ENCODE results near the gene PTOV1. TPM values are rescaled to one million over a fixed set of nuclear protein-coding genes. Genes with fewer than 3 reads are reported as not detected.

The PTOV1 gene
- total and polyA plus RNA-seq, 2 of the 13 experiments (the other 11 are each of a cell fraction or from before 2014, with no cell fraction given) = 63.5 to 68.5 TPM

DNA sequence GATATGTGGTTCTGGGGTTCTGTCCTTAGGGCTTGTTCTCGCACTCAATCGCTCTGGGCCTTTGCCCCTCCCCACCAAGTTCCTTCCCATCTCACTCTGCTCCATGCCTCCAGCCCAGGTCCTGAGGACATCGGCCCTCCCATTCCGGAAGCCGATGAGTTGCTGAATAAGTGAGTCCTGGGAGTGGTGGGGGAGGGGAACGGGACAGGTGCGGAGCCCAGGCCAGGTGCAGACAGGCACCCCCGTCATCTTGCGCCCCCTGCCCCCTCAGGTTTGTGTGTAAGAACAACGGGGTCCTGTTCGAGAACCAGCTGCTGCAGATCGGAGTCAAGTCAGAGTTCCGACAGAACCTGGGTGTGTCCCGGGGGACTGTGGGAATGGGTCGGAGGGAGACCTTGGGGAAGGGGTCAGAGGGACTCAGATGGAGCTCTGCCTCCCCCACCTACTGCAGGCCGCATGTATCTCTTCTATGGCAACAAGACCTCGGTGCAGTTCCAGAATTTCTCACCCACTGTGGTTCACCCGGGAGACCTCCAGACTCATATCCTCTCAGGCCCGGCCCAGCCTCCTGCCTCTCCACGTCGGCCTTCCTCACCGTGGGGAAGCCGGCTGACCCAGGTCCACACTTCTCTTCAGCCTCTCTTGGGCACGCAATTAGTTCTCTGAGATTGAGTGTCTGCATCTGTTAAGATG is 48.0 kb upstream of the PTOV1 start:
- Histone ChIP-seq H3K36me3 (replicated peaks in 1 of 2; ENCODE audit: control insufficient read depth in 1 of 2, insufficient read depth in 2 of 2, low read length in 2 of 2) (peaks cover 8 to 32% of the 10 kb centered on the region in 2 experiments; a peak in 4 of 5 replicates), H2AFZ (ENCODE audit: low read length) (no peak overlapping the region), H4K20me1 (ENCODE audit: insufficient read depth, low read length) (no peaks in the 10 kb centered on the region), H3K4me2 (ENCODE audit: low read depth, low read length) (no peak overlapping the region), H3K27me3 (ENCODE audit: control insufficient read depth in 1 of 2, insufficient read depth in 2 of 2, low read length in 2 of 2) (no peaks in the 10 kb centered on the region), H3K9me3 (ENCODE audit: low read length) (no peaks in the 10 kb centered on the region), H3K4me1 (ENCODE audit: insufficient read depth, low read length) (no peaks in the 10 kb centered on the region), H3K79me2 (ENCODE audit: insufficient read depth, low read length) (no peaks in the 10 kb centered on the region), H3K4me3 (replicated peaks in 1 of 3; ENCODE audit: insufficient read depth in 1 of 3, low read depth in 2 of 3, low read length in 3 of 3) (no peak overlapping the region), H3K27ac (ENCODE audit: extremely low read length, insufficient read depth, low read length) (no peak overlapping the region), H3K9ac (ENCODE audit: insufficient read depth, low read depth, low read length) (no peak overlapping the region)
- WGBS (ENCODE audit: low lambda C conversion rate) = 97% methylated on average over 23 of the region's 24 CpGs
- DNase-seq (ENCODE audit: low spot score) (no peak), FAIRE-seq (no peak), ATAC-seq (no peak)
- ChIA-PET CTCF (ENCODE audit: low intra/inter-chr PET ratio, low total read pairs) (no interaction called here), POLR2A (no interaction called here)
- in situ Hi-C loops (cut with HindIII; ENCODE audit: extremely low pct_ligation_motif_present, low pct_unique_long_range_greater_than_20kb) = no loop called here
- BruUV-seq (replicated peaks) = no TSS peak
- intact Hi-C loops (cut with micrococcal nuclease; ENCODE audit: unreplicated experiment) = no loop called here
- no peak for TF ChIP-seq ZNF557 (CRISPR knock-in tag; IDR thresholded peaks at IDR 0.05)
- no peak for TF ChIP-seq ZNF44 (CRISPR knock-in tag; IDR thresholded peaks at IDR 0.05)
- no peak for TF ChIP-seq KLF6 (CRISPR knock-in tag; IDR thresholded peaks at IDR 0.05)
- no peak for TF ChIP-seq TBX3 (IDR thresholded peaks at IDR 0.05; ENCODE audit: borderline replicate concordance)
- TF ChIP-seq RAD51 (IDR thresholded peaks at IDR 0.05; ENCODE audit: borderline replicate concordance) = no peak
- TF ChIP-seq KLF9 (CRISPR knock-in tag; IDR thresholded peaks at IDR 0.05; ENCODE audit: low read depth) = no peak
- no peak for TF ChIP-seq CC2D1A (CRISPR knock-in tag; IDR thresholded peaks at IDR 0.05)
- no peak for TF ChIP-seq ZNF441 (CRISPR knock-in tag; IDR thresholded peaks at IDR 0.05; ENCODE audit: borderline replicate concordance)
- TF ChIP-seq, protein P1, sequence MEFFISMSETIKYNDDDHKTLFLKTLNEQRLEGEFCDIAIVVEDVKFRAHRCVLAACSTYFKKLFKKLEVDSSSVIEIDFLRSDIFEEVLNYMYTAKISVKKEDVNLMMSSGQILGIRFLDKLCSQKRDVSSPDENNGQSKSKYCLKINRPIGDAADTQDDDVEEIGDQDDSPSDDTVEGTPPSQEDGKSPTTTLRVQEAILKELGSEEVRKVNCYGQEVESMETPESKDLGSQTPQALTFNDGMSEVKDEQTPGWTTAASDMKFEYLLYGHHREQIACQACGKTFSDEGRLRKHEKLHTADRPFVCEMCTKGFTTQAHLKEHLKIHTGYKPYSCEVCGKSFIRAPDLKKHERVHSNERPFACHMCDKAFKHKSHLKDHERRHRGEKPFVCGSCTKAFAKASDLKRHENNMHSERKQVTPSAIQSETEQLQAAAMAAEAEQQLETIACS (CRISPR knock-in tag; IDR thresholded peaks at IDR 0.05) = no peak
- no peak for TF ChIP-seq FOXO1 (CRISPR knock-in tag; IDR thresholded peaks at IDR 0.05)
- no peak for TF ChIP-seq ZBTB21 (CRISPR knock-in tag; IDR thresholded peaks at IDR 0.05)
- TF ChIP-seq, protein P2, sequence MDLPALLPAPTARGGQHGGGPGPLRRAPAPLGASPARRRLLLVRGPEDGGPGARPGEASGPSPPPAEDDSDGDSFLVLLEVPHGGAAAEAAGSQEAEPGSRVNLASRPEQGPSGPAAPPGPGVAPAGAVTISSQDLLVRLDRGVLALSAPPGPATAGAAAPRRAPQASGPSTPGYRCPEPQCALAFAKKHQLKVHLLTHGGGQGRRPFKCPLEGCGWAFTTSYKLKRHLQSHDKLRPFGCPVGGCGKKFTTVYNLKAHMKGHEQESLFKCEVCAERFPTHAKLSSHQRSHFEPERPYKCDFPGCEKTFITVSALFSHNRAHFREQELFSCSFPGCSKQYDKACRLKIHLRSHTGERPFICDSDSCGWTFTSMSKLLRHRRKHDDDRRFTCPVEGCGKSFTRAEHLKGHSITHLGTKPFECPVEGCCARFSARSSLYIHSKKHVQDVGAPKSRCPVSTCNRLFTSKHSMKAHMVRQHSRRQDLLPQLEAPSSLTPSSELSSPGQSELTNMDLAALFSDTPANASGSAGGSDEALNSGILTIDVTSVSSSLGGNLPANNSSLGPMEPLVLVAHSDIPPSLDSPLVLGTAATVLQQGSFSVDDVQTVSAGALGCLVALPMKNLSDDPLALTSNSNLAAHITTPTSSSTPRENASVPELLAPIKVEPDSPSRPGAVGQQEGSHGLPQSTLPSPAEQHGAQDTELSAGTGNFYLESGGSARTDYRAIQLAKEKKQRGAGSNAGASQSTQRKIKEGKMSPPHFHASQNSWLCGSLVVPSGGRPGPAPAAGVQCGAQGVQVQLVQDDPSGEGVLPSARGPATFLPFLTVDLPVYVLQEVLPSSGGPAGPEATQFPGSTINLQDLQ (CRISPR knock-in tag; IDR thresholded peaks at IDR 0.05) = no peak
- TF ChIP-seq PRMT3 (CRISPR knock-in tag; IDR thresholded peaks at IDR 0.05; ENCODE audit: borderline replicate concordance, low read depth) = no peak
- TF ChIP-seq, protein P3, sequence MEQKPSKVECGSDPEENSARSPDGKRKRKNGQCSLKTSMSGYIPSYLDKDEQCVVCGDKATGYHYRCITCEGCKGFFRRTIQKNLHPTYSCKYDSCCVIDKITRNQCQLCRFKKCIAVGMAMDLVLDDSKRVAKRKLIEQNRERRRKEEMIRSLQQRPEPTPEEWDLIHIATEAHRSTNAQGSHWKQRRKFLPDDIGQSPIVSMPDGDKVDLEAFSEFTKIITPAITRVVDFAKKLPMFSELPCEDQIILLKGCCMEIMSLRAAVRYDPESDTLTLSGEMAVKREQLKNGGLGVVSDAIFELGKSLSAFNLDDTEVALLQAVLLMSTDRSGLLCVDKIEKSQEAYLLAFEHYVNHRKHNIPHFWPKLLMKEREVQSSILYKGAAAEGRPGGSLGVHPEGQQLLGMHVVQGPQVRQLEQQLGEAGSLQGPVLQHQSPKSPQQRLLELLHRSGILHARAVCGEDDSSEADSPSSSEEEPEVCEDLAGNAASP (CRISPR knock-in tag; IDR thresholded peaks at IDR 0.05; ENCODE audit: borderline replicate concordance) = no peak
- no peak for TF ChIP-seq ZNF75D (CRISPR knock-in tag; IDR thresholded peaks at IDR 0.05; ENCODE audit: borderline replicate concordance)
- TF ChIP-seq RXRA (CRISPR knock-in tag; IDR thresholded peaks at IDR 0.05) = no peak

Measured in HepG2 (cell line).